Measurements from ENCODE around the gene PSMG2.
"Not testable (repeated sequence)": the region's sequence is repeated elsewhere in the genome, so short reads cannot be mapped to it uniquely, and the experiment has no call there.

The PSMG2 gene

DNA sequence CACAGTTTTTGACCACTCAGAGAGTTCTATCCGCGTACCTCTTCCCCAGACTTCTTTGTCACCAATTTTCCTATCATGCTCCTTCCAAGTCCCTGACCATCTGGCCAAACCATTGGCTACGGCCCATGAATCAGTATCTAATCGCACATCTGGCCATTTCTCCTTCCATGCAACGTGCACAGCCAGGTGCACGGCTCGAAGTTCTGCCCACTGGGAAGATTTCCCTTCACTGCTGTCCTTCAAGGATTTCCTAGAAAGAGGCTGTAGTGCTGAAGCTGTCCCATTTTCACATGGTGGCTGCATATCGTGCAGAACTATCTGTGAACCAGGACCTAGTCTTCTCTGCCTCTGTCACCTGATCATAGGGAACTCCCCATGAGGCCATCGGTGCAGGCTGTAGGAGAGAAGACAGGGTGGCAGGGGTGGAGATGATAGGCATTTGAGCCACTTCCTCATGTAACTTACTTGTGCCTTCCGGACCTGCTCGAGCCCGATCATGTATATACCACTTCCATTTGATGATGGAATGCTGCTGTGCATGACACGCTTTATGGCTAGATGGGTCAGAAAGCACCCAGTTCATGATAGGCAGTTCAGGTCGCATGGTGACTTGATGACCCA is 53.9 kb downstream of the PSMG2 start:
- not testable (repeated sequence) for H3K4me3 ChIP-seq (ENCODE audit: low read depth, low read length); H3K4me2 ChIP-seq (ENCODE audit: low read length); H3K4me1 ChIP-seq (ENCODE audit: control insufficient read depth in 1 of 2, insufficient read depth in 2 of 2, low read length in 2 of 2); H3K79me2 ChIP-seq (ENCODE audit: control insufficient read depth, insufficient read depth, low read length, poor library complexity); H3K14ac ChIP-seq (ENCODE audit: low read length); H3K36me3 ChIP-seq (ENCODE audit: control insufficient read depth in 1 of 2, insufficient read depth in 2 of 2, low read length in 2 of 2); H3K9ac ChIP-seq (ENCODE audit: low read length); H4K91ac ChIP-seq (ENCODE audit: low read depth, low read length); H4K8ac ChIP-seq (ENCODE audit: low read depth, low read length); DNase-seq; H3K27ac ChIP-seq (ENCODE audit: low read depth, low read length); H2BK120ac ChIP-seq (ENCODE audit: insufficient read depth, low read length, poor library complexity); H3K9me3 ChIP-seq (ENCODE audit: insufficient read depth, low read depth, low read length); H3K79me1 ChIP-seq (ENCODE audit: low read length); H3K4ac ChIP-seq (ENCODE audit: low read depth, low read length); H4K12ac ChIP-seq (ENCODE audit: low read depth, low read length); H3K27me3 ChIP-seq (ENCODE audit: insufficient read depth, low read length); H2BK5ac ChIP-seq (ENCODE audit: low read depth, low read length, poor library complexity); H3K23ac ChIP-seq (ENCODE audit: low read length); H3K18ac ChIP-seq (ENCODE audit: low read length); H2BK12ac ChIP-seq (ENCODE audit: low read length); H2AFZ ChIP-seq (ENCODE audit: insufficient read depth, low read length, poor library complexity); H2AK5ac ChIP-seq (ENCODE audit: low read length)
- no CpG with 5 or more reads among the region's 14 CpGs for WGBS (ENCODE audit: extremely low coverage, insufficient coverage, insufficient read length)

DNA sequence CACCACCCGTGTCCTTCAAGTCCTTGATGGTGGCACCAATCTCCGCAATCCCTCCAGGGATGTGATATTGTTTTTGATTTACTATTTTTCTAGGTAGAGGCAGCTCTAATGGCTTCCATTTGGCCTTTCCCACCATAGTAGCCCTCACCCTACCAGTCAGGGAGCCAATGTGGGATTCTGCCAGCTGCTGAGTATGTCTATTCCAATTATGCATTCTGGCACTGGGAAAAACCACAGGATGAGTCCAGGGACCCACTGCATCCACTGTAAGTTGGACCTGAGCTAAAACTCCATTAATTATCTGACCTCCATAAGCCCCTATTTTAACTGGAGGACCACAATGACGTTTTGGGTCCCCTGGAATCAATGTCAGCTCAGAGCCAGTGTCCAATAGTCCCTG is 55.7 kb downstream of the PSMG2 start:
- not testable (repeated sequence) for H2BK12ac ChIP-seq (ENCODE audit: low read length); DNase-seq

DNA sequence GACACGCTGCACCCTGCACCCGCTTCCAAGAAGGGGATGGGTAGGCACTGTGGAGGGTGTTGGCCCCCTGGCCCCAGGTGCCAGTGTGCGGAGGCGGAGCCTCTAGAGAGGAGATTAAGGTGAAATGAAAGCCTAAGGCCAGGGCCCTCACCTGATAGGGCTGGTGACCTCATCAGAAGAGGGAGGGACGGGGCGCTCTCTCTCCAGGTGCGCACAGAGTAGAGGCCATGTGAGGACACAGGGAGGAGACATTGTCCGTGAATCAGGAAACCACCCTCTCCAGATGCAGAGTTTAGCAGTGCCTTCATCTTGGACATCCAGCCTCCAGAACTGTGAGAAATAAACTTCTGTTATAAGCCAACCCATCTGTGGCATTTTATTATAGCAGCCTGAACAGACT is 62.3 kb downstream of the PSMG2 start:
- H4K91ac ChIP-seq (ENCODE audit: low read depth, low read length) = no peak overlapping the region
- WGBS (ENCODE audit: extremely low coverage, insufficient coverage, insufficient read length) = no CpG with 5 or more reads among the region's 8 CpGs

More for the DNA sequence above, 55.7 kb downstream of the PSMG2 start:
- H3K14ac ChIP-seq (ENCODE audit: low read length); H3K9ac ChIP-seq (ENCODE audit: low read length); H2BK5ac ChIP-seq (ENCODE audit: low read depth, low read length, poor library complexity); H3K36me3 ChIP-seq (ENCODE audit: control insufficient read depth in 1 of 2, insufficient read depth in 2 of 2, low read length in 2 of 2); H3K9me3 ChIP-seq (ENCODE audit: insufficient read depth, low read depth, low read length); H4K12ac ChIP-seq (ENCODE audit: low read depth, low read length); H3K23ac ChIP-seq (ENCODE audit: low read length); H4K91ac ChIP-seq (ENCODE audit: low read depth, low read length); H3K27ac ChIP-seq (ENCODE audit: low read depth, low read length); H3K4me2 ChIP-seq (ENCODE audit: low read length); H3K27me3 ChIP-seq (ENCODE audit: insufficient read depth, low read length); H2AK5ac ChIP-seq (ENCODE audit: low read length); H3K4ac ChIP-seq (ENCODE audit: low read depth, low read length); H3K79me1 ChIP-seq (ENCODE audit: low read length); H3K79me2 ChIP-seq (ENCODE audit: control insufficient read depth, insufficient read depth, low read length, poor library complexity); H4K8ac ChIP-seq (ENCODE audit: low read depth, low read length); H2AFZ ChIP-seq (ENCODE audit: insufficient read depth, low read length, poor library complexity); H3K4me1 ChIP-seq (ENCODE audit: control insufficient read depth in 1 of 2, insufficient read depth in 2 of 2, low read length in 2 of 2); H2BK120ac ChIP-seq (ENCODE audit: insufficient read depth, low read length, poor library complexity); H3K4me3 ChIP-seq (ENCODE audit: low read depth, low read length); H3K18ac ChIP-seq (ENCODE audit: low read length): not testable (repeated sequence)
- no CpG with 5 or more reads among the region's 3 CpGs for WGBS (ENCODE audit: extremely low coverage, insufficient coverage, insufficient read length)

DNA sequence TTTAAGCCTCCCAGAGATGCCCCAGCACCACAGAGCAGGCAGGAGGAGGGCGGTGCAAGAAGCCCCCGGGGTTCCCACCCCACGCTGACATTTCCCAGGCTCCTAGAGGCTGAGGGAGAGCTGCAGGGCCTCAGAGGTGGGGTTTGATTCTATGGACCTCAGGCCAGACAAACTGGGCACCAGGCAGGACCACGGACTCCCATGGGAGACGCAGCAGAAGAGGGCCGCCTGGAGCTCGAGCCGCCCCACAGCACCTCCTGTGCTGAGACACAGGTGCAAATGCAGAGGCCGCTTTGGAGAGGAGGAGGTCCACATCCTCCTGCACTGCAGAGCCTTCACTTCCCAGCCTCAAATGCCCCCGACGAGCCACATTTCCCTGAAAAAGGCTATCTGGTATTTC is 62.7 kb downstream of the PSMG2 start:
- H3K4me1 ChIP-seq (ENCODE audit: control insufficient read depth in 1 of 2, insufficient read depth in 2 of 2, low read length in 2 of 2) = peaks cover 0 to 2% of the 10 kb centered on the region in 2 experiments
- H2BK12ac ChIP-seq (ENCODE audit: low read length) = no peak overlapping the region
- H3K4ac ChIP-seq (ENCODE audit: low read depth, low read length) = no peak overlapping the region
- H3K79me1 ChIP-seq (ENCODE audit: low read length) = no peaks in the 10 kb centered on the region
- H4K12ac ChIP-seq (ENCODE audit: low read depth, low read length) = no peak overlapping the region
- H2BK5ac ChIP-seq (ENCODE audit: low read depth, low read length, poor library complexity) = no peak overlapping the region
- no peak overlapping the region for H3K14ac ChIP-seq (ENCODE audit: low read length)
- H2BK120ac ChIP-seq (ENCODE audit: insufficient read depth, low read length, poor library complexity) = no peak overlapping the region
- H3K79me2 ChIP-seq (ENCODE audit: control insufficient read depth, insufficient read depth, low read length, poor library complexity) = peaks cover 1% of the 10 kb centered on the region
- H3K18ac ChIP-seq (ENCODE audit: low read length) = no peak overlapping the region
- H4K8ac ChIP-seq (ENCODE audit: low read depth, low read length) = no peak overlapping the region
- no peaks in the 10 kb centered on the region for H3K27me3 ChIP-seq (ENCODE audit: insufficient read depth, low read length)
- no peak overlapping the region for H2AK5ac ChIP-seq (ENCODE audit: low read length)
- H3K4me3 ChIP-seq (ENCODE audit: low read depth, low read length) = no peak overlapping the region
- no peak overlapping the region for H3K9ac ChIP-seq (ENCODE audit: low read length)
- H3K4me2 ChIP-seq (ENCODE audit: low read length) = no peak overlapping the region
- no peak overlapping the region for H3K27ac ChIP-seq (ENCODE audit: low read depth, low read length)
- H2AFZ ChIP-seq (ENCODE audit: insufficient read depth, low read length, poor library complexity) = no peak overlapping the region
- WGBS (ENCODE audit: extremely low coverage, insufficient coverage, insufficient read length) = no CpG with 5 or more reads among the region's 11 CpGs
- no peak for DNase-seq
- H3K36me3 ChIP-seq (ENCODE audit: control insufficient read depth in 1 of 2, insufficient read depth in 2 of 2, low read length in 2 of 2) = no peaks in the 10 kb centered on the region
- no peak overlapping the region for H3K23ac ChIP-seq (ENCODE audit: low read length)
- no peak overlapping the region for H4K91ac ChIP-seq (ENCODE audit: low read depth, low read length)
- H3K9me3 ChIP-seq (ENCODE audit: insufficient read depth, low read depth, low read length) = no peaks in the 10 kb centered on the region

More for the DNA sequence above, 62.3 kb downstream of the PSMG2 start:
- no peak overlapping the region for H2BK12ac ChIP-seq (ENCODE audit: low read length)
- no peaks in the 10 kb centered on the region for H3K9me3 ChIP-seq (ENCODE audit: insufficient read depth, low read depth, low read length)
- H4K8ac ChIP-seq (ENCODE audit: low read depth, low read length) = no peak overlapping the region
- no peaks in the 10 kb centered on the region for H3K27me3 ChIP-seq (ENCODE audit: insufficient read depth, low read length)
- no peak for DNase-seq
- peaks cover 1% of the 10 kb centered on the region for H3K79me2 ChIP-seq (ENCODE audit: control insufficient read depth, insufficient read depth, low read length, poor library complexity)
- no peak overlapping the region for H3K9ac ChIP-seq (ENCODE audit: low read length)
- H3K4me3 ChIP-seq (ENCODE audit: low read depth, low read length) = no peak overlapping the region
- no peak overlapping the region for H2AK5ac ChIP-seq (ENCODE audit: low read length)
- H3K4me2 ChIP-seq (ENCODE audit: low read length) = no peak overlapping the region
- H3K14ac ChIP-seq (ENCODE audit: low read length) = no peak overlapping the region
- no peak overlapping the region for H2BK5ac ChIP-seq (ENCODE audit: low read depth, low read length, poor library complexity)
- H2AFZ ChIP-seq (ENCODE audit: insufficient read depth, low read length, poor library complexity) = no peak overlapping the region
- H3K79me1 ChIP-seq (ENCODE audit: low read length) = no peaks in the 10 kb centered on the region
- no peak overlapping the region for H2BK120ac ChIP-seq (ENCODE audit: insufficient read depth, low read length, poor library complexity)
- no peak overlapping the region for H3K4ac ChIP-seq (ENCODE audit: low read depth, low read length)
- no peak overlapping the region for H3K23ac ChIP-seq (ENCODE audit: low read length)
- H3K4me1 ChIP-seq (ENCODE audit: control insufficient read depth in 1 of 2, insufficient read depth in 2 of 2, low read length in 2 of 2) = peaks cover 0 to 2% of the 10 kb centered on the region in 2 experiments
- no peaks in the 10 kb centered on the region for H3K36me3 ChIP-seq (ENCODE audit: control insufficient read depth in 1 of 2, insufficient read depth in 2 of 2, low read length in 2 of 2)
- H3K27ac ChIP-seq (ENCODE audit: low read depth, low read length) = no peak overlapping the region
- no peak overlapping the region for H3K18ac ChIP-seq (ENCODE audit: low read length)
- H4K12ac ChIP-seq (ENCODE audit: low read depth, low read length) = no peak overlapping the region

Data from trophoblast cell (in vitro differentiated cells and primary cell).